Transverse colon (tissue), 4 donors: Measurements from ENCODE around the gene PDE4B. TPM values are rescaled to one million over a fixed set of nuclear protein-coding genes. Genes with fewer than 3 reads are reported as not detected.
A peak's percentile ranks its signal among the peaks of the same experiment; 100 is the strongest.

ENCODE experiments used
- DNase-seq: peaks from one replicate; pipeline ENCODE4 v3.0.0-alpha.2; 2019
- H3K27ac ChIP-seq, 4 donors: fragments of 200-600 bp; sonication (generic); 2 replicates each; pipeline ENCODE4 v1.5.1; 2016 to 2018; ENCODE audit warnings: inconsistent platforms in 4 of 4
- H3K27me3 ChIP-seq: fragments of 200-600 bp; sonication (generic); 2 replicates; pipeline ENCODE4 v1.5.1; 2017; ENCODE audit warnings: inconsistent platforms
- H3K36me3 ChIP-seq, 4 donors: fragments of 200-600 bp; sonication (generic); 2 replicates each; pipeline ENCODE4 v1.5.1; 2017 to 2019; ENCODE audit warnings: inconsistent platforms in 4 of 4
- H3K4me1 ChIP-seq, 4 donors: fragments of 200-600 bp; sonication (generic); 2 replicates each; pipeline ENCODE4 v1.5.1; 2017 to 2020; ENCODE audit warnings: inconsistent platforms in 4 of 4
- H3K4me3 ChIP-seq, 4 donors: fragments of 200-600 bp; sonication (generic); 1 replicate in 1 of 4; 2 replicates in 3 of 4; pipeline versions ENCODE4 v1.5.1 to v1.6.1; 2017 to 2019; ENCODE audit warnings: inconsistent platforms in 4 of 4
- H3K9me3 ChIP-seq, 2 donors: fragments of 200-600 bp; sonication (generic); 2 replicates each; pipeline ENCODE4 v1.5.1; 2017 to 2019; ENCODE audit warnings: inconsistent platforms in 2 of 2
- EP300 ChIP-seq: sonication (generic); formaldehyde crosslinking; IDR thresholded peaks from one replicate; pipeline ENCODE4 v1.6.1; 2017; ENCODE audit warnings: antibody characterized with exemption, low read depth
- POLR2A ChIP-seq: fragments of 450-650 bp; IDR thresholded peaks from one replicate; pipeline ENCODE4 v1.6.1; 2016; ENCODE audit warnings: antibody characterized with exemption, mild to moderate bottlenecking, moderate library complexity
- POLR2AphosphoS5 ChIP-seq, 3 donors: sonication (generic); formaldehyde crosslinking; IDR thresholded peaks; one replicate each; pipeline ENCODE4 v1.6.1; 2016; ENCODE audit warnings: antibody characterized with exemption in 3 of 3
- WGBS, 2 donors: methylation state at CpG; one replicate each; pipeline ENCODE4 v1.1.5; 2018; ENCODE audit warnings: low coverage in 1 of 2; 5-methylcytosine and 5-hydroxymethylcytosine counted together
- in situ Hi-C, 4 donors: fragments of 200-750 bp; cut with MboI; loops; one replicate each; pipeline versions ENCODE4 v1.15.0 to v1.15.1; 2017; ENCODE audit warnings: low sequenced_read_pairs in 3 of 4, low pct_ligation_motif_present in 1 of 4, low pct_unique_long_range_greater_than_20kb in 1 of 4
- intact Hi-C: fragments of 100-400 bp; cut with DNase I; formaldehyde crosslinking; loops from one replicate; pipeline ENCODE4 v1.15.1; 2023; ENCODE audit warnings: low total_unique reads
- total RNA-seq, 4 donors: library from RNA; depleted of rRNA; stranded (reverse); fragments of >200 nt; gene quantifications; one replicate each; pipeline ENCODE4 v1.1.0, GENCODE V29; 2016
- TF ChIP-seq, protein P1 (sequence below), 5 experiments: fragments of 200-600 bp in 3 of 5; fragments of 450-650 bp in 2 of 5; sonication (generic) in 3 of 5; IDR thresholded peaks; 1 replicate in 2 of 5; 2 replicates in 3 of 5; pipeline ENCODE4 v1.5.1; 2016 to 2017; ENCODE audit warnings: antibody characterized with exemption in 5 of 5, inconsistent platforms in 3 of 5, mild to moderate bottlenecking in 2 of 5, moderate library complexity in 1 of 5

PDE4B gene
- total RNA-seq, 4 donors from 2014 or later: 4.5 to 14.8 (median 6.5) TPM

DNA sequence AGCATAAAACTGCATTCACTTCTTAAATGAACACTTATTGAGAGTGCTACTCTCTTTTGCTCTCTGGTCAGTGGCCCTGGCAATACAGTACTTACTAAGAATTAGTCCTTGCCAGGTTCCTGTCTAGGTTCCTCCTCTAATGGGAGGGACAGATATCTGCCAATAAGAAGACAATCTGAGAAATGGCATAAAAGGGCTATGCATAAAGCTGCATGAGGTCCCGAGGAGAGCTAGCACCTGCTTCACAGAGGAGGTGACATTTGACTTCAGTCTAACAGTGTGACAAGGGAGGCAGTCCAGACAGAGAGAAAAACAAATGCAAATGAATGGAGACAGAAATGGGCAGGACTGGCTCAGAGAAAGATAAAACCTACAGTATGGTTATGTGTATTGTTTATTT is 384.1 kb downstream of the PDE4B start:
- TF ChIP-seq EP300 (no peak), POLR2AphosphoS5 (IDR thresholded peaks at IDR 0.05) (no peak), POLR2A (no peak)
- TF ChIP-seq, protein P1, sequence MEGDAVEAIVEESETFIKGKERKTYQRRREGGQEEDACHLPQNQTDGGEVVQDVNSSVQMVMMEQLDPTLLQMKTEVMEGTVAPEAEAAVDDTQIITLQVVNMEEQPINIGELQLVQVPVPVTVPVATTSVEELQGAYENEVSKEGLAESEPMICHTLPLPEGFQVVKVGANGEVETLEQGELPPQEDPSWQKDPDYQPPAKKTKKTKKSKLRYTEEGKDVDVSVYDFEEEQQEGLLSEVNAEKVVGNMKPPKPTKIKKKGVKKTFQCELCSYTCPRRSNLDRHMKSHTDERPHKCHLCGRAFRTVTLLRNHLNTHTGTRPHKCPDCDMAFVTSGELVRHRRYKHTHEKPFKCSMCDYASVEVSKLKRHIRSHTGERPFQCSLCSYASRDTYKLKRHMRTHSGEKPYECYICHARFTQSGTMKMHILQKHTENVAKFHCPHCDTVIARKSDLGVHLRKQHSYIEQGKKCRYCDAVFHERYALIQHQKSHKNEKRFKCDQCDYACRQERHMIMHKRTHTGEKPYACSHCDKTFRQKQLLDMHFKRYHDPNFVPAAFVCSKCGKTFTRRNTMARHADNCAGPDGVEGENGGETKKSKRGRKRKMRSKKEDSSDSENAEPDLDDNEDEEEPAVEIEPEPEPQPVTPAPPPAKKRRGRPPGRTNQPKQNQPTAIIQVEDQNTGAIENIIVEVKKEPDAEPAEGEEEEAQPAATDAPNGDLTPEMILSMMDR (IDR thresholded peaks at IDR 0.05): no peak
- Histone ChIP-seq H3K27me3 (no peaks in the 10 kb centered on the region), H3K9me3 (no peaks in the 10 kb centered on the region), H3K36me3 (no peaks in the 10 kb centered on the region), H3K27ac (no peak overlapping the region), H3K4me3 (no peak overlapping the region), H3K4me1 (peaks cover 0 to 8% (median 0%) of the 10 kb centered on the region in 4 donors)
- no peak for DNase-seq
- 36 to 44% methylated on average over 1 of the region's 1 CpG for WGBS, 2 donors
- intact Hi-C loops: no loop called here
- in situ Hi-C loops: no loop called here

GRCh38 chr1:66177510-66177909 is 384.8 kb downstream of the PDE4B start:
- no peaks in the 10 kb centered on the region for H3K9me3 ChIP-seq
- H3K4me3 ChIP-seq: no peak overlapping the region
- no peaks in the 10 kb centered on the region for H3K36me3 ChIP-seq
- H3K4me1 ChIP-seq: peaks cover 0 to 8% (median 0%) of the 10 kb centered on the region in 4 donors
- no peak for TF ChIP-seq EP300
- TF ChIP-seq POLR2A: no peak
- TF ChIP-seq POLR2AphosphoS5 (IDR thresholded peaks at IDR 0.05): no peak
- TF ChIP-seq, protein P1 (IDR thresholded peaks at IDR 0.05): no peak
- no peaks in the 10 kb centered on the region for H3K27me3 ChIP-seq
- H3K27ac ChIP-seq: no peak overlapping the region
- 85 to 88% methylated on average over 2 of the region's 2 CpGs for WGBS, 2 donors
- DNase-seq: no peak
- in situ Hi-C loops (no loop called here), intact Hi-C loops (no loop called here)

GRCh38 chr1:66182026-66182425 is 389.3 kb downstream of the PDE4B start:
- Histone ChIP-seq H3K9me3 (no peaks in the 10 kb centered on the region), H3K36me3 (no peaks in the 10 kb centered on the region), H3K27me3 (no peaks in the 10 kb centered on the region), H3K4me3 (no peak overlapping the region), H3K27ac (no peak overlapping the region), H3K4me1 (peaks cover 0 to 4% (median 0%) of the 10 kb centered on the region in 4 donors)
- TF ChIP-seq POLR2A: no peak
- TF ChIP-seq POLR2AphosphoS5 (IDR thresholded peaks at IDR 0.05): no peak
- TF ChIP-seq, protein P1 (IDR thresholded peaks at IDR 0.05): no peak
- TF ChIP-seq EP300: no peak
- 63 to 69% methylated on average over 4 of the region's 4 CpGs for WGBS, 2 donors
- intact Hi-C loops: no loop called here
- in situ Hi-C loops: no loop called here
- DNase-seq: no peak

DNA sequence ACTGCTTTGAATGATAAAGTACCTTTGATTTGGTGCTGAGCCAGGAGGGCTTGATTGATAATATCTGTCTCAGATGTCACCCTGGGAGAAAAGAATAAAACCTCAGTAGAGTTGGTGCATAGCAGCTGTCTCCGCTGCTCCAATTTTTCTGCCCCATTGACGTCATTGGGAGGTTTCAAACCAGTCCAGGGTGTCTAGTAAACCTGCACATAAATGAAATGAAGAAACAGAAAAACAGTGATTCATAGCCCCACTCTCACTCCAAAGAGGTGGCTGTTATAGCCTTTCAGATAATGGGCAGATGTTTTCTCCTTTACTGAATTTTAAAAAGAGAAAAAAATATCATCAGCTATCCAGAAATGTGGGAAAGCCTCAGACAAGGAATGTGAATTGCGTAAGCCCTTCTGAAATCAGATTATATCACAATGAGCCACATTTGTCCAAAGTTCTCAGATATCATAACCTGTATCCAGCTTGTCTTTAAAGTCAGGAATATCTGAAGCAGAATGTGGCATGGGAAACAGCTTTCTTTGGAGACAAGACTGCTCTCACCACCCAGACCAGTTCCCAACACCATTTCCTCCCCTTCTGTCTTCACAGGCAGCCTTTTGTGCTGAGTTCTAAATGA is 390.0 kb downstream of the PDE4B start:
- intact Hi-C loops: no loop called here
- in situ Hi-C loops: no loop called here
- no peaks in the 10 kb centered on the region for H3K9me3 ChIP-seq
- WGBS, 2 donors: 73 to 81% methylated on average over 1 to 3 of the region's 3 CpGs
- DNase-seq: peak; percentile 9
- H3K27ac ChIP-seq: peak overlapping the region in 3 of 4 donors; percentile 11 to 22 (median 11)
- H3K27me3 ChIP-seq: no peaks in the 10 kb centered on the region
- no peak overlapping the region for H3K4me3 ChIP-seq
- TF ChIP-seq POLR2AphosphoS5 (IDR thresholded peaks at IDR 0.05): peak in 1 of 3 donors; percentile 36
- TF ChIP-seq POLR2A: no peak
- TF ChIP-seq, protein P1 (IDR thresholded peaks at IDR 0.05): no peak
- TF ChIP-seq EP300: no peak
- H3K36me3 ChIP-seq: no peaks in the 10 kb centered on the region
- peaks cover 0 to 4% (median 0%) of the 10 kb centered on the region in 4 donors for H3K4me1 ChIP-seq
